Daoy (cell line): ENCODE results near the gene TRIP10. TPM values are rescaled to one million over a fixed set of nuclear protein-coding genes. Genes with fewer than 3 reads are reported as not detected.
A peak's percentile ranks its signal among the peaks of the same experiment; 100 is the strongest.

Experiments used
- DNase-seq: peaks from one replicate; pipeline ENCODE4 v3.0.0-alpha.2; 2015; ENCODE audit warnings: low read depth
- total RNA-seq: library from RNA; depleted of rRNA; stranded (reverse); fragments of >200 nt; shearing (Covaris generic); gene quantifications from 2 replicates; pipeline ENCODE4 v1.2.3, GENCODE V29; 2014

TRIP10 gene
- total RNA-seq, 1 experiment from 2014 or later, result 39.6 TPM

DNA sequence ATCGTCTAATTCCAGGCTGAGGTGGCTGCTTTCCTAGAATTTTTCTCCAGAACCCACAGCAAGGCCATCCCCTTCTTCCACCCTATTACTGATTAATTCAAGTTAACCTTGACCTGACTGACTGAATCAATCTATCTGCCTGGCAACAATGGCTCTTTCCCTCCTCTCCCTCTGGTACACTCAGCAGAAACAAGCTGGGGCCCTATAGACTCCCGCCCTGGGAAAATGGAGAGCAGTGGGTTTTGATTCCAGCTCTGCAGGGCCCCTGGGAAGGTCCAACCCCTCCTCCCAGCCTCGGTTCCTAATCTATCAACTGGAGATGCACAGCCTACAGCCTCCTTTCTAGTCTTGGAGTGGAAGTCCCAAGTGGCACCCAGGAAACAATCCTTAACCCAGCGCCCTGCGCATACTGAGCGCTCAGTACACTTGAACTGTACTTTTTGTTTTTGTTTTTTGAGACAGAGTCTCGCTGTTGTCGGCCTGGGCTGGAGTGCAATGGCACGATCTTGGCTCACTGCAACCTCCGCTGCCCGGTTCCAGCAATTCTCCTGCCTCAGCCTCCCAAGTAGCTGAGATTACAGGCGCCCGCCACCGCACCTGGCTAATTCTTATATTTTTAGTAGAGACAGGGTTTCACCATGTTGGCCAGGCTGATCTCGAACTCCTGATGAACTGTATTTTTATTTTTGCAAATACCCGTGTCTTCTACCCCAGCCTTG is 13.8 kb upstream of the TRIP10 start:
- DNase-seq, result no peak

DNA sequence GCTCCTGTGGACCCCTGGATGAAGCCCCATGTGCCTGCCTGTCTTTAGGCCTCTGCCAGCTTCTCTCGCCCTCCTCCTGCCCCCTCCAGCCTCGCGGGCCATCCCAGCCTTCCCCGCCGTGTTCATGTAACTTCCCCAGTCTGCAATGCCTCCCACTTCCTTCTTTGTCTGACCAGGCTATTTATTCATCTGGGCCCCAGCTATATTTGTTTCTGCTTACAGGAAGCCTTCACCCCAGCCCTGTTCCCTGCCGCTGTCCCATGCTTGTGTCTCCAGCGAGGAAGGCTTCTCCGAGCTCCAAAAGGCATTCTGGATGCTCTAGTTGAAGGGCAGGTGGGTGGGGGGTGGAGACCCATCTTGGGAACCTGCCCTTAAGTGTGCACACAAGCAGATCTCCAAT is 11.1 kb upstream of the TRIP10 start:
- DNase-seq, result no peak

GRCh38 chr19:6729573-6730152 is 9.8 kb upstream of the TRIP10 start:
- DNase-seq, result no peak

DNA sequence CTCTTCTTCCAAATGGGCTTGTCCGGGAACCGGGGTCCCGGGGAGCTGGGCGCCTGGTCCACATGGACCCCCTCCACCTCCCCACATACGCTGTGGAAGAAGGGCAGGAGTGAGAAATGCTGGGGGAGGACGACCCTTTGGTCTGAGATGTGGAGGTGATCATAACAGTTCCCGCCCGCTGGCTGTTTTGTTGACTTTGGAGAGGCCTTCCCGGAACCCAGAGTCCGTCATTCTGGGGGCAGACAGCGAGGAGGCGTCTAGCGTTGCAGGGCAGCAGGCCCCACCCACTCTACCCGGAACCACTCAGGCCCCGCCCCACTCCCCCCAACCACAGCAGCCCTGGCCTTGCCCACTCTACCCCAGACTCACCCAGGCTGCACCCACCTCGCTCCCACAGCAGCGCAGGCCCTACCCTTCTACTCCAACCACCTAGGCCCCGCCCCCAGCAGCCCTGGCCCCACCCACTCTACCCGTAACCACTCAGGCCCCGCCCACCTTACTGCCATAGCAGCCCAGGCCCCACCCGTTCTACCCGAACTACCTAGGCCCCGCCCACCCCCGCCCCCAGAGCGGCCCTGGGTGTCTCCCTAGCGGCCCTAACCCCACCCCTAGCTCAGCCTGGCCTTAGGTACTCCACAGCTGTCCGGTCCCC is 9.2 kb upstream of the TRIP10 start:
- DNase-seq, result peak; percentile 32

GRCh38 chr19:6730941-6731670 is 8.4 kb upstream of the TRIP10 start:
- DNase-seq, result no peak

GRCh38 chr19:6731822-6732221 is 7.7 kb upstream of the TRIP10 start:
- DNase-seq, result no peak

GRCh38 chr19:6732803-6733337 is 6.6 kb upstream of the TRIP10 start:
- no peak for DNase-seq

- DNase-seq, result no peak
These were observed 6.0 kb upstream of the TRIP10 start for GRCh38 chr19:6733338-6734095.

GRCh38 chr19:6734096-6734696 is 5.3 kb upstream of the TRIP10 start:
- peak; percentile 37 for DNase-seq

DNA sequence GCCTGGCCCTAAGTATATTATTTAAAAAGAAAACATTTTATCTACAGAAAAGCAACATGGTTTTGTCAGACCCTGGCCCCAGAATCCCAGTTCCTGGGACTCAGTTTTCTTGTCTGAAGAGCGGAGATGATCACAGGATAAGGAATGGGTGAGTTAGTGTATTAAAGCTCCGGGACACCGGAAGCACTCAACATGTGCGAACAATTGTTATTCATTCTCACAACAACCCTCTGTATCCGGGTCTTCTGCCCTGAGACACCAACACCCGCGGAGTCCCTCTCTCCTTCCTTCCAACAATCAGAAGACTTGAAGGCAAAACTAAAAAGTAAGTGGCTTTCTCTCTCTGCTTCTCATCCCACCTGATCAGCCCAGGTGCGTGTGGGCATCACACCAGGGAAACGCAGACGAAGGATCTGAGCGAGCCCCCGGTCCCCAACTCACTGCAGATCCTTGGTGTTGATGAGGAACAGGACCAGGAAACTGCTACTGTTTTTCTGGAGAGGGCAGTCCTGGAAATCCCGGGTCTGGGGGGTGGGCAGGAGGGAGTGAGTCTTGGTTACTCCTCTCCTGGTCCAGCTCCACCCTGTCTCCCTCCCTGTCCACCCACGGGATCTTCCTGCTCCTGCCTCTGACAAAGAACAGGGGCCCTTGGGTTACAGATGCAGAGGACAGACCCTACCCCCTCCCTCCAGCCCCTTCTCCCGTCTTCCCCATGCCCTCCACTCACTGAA is 4.1 kb upstream of the TRIP10 start:
- no peak for DNase-seq

- peak; percentile 89 for DNase-seq
These were observed 3.1 kb upstream of the TRIP10 start for GRCh38 chr19:6736169-6736916.

- DNase-seq, result no peak
These were observed 2.6 kb upstream of the TRIP10 start for GRCh38 chr19:6736917-6737283.

DNA sequence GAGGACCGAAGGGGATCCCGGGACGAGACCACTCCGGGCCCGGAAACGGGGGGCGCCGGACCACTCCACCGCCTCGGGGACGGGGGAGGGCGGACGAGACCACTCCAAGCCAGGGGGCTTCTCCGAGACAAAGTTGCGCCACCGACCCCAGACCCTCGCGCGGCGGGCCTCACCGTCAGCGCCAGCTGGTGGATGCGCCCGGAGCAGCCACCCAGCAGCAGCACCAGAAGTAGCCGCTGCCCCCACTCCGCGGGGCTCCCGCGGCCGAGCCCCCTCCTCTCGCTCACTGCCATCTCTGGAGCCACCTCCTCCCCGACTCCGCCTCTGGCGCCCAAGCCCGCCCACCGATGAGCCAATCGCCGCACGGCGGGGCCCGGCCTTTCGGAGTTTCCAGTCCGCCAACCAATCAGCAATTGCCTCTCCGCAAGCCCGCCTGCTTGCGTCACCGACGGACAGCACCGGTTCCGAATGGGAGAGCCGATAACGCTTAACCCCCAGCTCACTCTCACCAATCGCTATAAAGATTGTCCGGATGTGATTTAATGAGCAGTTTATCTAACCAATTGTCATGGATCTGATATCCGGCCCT is 2.1 kb upstream of the TRIP10 start, which contains the start of gene GPR108:
GPR108 (minus strand) TSS at position 297 of the 589 bp plus-strand sequence; CDS start at position 293, 4 bp downstream.
- peak; percentile 100 for DNase-seq

DNA sequence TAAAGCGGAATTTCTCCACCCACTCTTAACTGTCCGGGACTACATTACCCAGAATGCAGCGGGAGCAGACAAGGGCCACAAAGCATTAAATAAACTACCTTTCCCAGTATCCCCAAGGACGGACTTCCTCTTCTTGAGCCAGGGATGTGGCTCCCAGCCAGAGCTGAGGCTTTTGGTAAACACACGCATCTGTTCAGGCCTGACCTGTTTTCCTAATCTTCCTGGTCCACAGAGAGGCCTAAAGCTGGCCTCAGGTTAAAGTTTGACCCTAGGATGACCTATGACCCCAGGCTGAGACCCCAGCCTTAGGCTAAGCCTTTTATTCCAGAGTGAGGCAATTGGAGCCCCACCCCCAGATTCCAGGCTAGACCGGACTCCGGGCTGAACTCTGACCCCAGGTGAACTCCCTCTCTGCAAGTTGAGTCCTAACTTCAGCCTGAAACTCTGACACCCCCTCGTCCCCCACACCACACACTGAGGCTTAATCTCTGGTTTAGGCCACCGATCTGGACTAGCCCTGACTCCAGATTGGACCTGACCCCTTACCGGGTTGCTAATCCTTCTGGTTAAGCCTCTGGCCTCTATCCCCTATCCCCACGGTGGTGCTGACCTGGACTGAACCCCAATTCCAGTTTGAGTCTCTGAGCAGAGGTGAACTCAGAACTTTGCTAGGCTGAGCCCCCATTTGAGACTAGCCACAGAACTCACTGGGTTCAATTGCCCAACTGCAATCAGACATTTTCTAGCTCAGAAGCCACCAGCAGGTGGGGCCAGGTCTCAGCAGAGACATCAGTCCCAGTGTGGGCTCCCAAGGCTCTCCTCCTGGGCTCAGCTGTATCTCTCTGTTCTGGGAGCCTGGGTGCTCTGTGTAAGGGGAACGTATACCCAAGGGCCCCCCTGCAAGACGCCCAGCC is 1.4 kb upstream of the TRIP10 start:
- peak; percentile 85 for DNase-seq

DNA sequence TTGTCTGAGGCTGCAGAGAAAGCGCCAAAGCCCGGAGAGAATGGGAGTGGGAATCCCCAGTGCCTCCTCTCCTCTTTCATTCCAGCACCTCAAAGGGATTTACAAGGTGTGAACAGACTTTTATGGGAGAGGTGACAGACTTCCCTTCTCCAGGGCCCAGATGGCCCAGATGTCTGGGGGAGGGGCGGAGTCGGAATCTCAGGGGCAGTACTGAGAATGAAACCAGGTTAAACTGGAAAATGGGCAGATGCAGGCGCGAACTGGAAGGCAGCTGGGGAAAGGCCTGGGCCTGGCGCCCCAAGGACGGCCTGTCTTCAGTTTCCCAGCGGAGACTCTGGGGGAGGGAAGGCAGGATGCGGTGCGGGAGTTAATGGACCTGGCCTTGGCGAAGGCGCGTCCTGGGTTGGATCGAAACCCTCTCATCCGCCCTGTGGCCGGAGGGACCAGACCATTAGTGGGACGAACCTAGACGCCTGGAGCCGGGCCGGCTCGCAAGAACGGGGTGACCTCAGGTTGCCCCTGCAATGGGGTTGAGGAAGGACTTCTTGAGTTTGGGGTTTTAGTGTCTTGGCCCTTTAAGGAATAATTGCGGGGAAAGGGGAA is 592 bp upstream of the TRIP10 start:
- DNase-seq, result peak; percentile 50

- DNase-seq, result peak; percentile 29
These were observed 556 bp downstream of the TRIP10 start for GRCh38 chr19:6739883-6740588.
